SH-SY5Y (cell line): ENCODE measurements around the gene NEDD4L.

Experiments used
- GATA2 ChIP-seq: IDR thresholded peaks from 2 replicates; pipeline ENCODE4 v1.6.1; 2011; ENCODE audit warnings: mild to moderate bottlenecking, low read depth, low read length
- GATA3 ChIP-seq: IDR thresholded peaks from 2 replicates; pipeline ENCODE4 v1.6.1; 2011; ENCODE audit warnings: low read depth, mild to moderate bottlenecking, low read length, moderate library complexity

NEDD4L gene

GRCh38 chr18:58269931-58270330, 225.9 kb downstream of the NEDD4L start:
- no peak for TF ChIP-seq GATA3
- no peak for TF ChIP-seq GATA2

DNA sequence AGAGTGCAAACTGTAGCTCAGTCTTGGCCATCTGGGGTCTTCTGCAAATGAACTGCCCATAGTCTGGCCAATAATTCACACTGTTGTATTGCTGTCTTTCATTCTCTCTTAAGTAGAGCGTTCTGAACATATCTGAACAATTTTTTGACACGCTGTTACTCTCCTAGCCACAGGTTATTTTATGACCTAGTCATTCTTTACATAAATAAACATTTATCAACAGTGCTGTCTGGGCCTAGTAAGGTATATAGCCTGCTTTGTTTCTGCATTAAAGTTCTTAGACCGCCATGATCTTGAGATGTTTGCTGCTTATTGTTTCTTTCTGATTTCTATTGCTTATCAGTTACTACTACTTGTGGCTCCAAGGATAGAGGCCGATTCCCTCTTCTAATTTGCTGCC, 226.4 kb downstream of the NEDD4L start:
- no peak for TF ChIP-seq GATA3
- TF ChIP-seq GATA2, result no peak

GRCh38 chr18:58271770-58272169, 227.7 kb downstream of the NEDD4L start:
- TF ChIP-seq GATA2 (no peak), GATA3 (no peak)

DNA sequence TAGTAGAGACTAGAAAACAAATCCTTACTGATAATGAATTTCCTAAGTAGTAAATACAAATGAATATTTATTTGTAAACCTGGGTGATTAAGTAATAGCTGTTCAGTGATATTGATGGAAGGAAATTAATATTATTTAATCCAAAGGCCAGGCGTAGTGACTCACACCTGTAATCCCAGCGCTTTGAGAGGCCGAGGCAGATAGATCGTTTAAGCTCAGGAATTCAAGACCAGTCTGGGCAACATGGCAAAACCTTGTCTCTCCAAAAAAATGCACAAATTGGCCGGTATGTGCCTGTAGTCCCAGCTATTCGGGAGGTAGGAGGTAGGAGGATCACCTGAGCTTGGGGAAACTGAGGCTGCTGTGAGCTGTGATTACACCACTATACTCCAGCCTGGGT, 228.2 kb downstream of the NEDD4L start:
- TF ChIP-seq GATA2, result no peak
- TF ChIP-seq GATA3, result no peak

GRCh38 chr18:58272779-58273435, 228.9 kb downstream of the NEDD4L start:
- TF ChIP-seq GATA3, result no peak
- no peak for TF ChIP-seq GATA2

DNA sequence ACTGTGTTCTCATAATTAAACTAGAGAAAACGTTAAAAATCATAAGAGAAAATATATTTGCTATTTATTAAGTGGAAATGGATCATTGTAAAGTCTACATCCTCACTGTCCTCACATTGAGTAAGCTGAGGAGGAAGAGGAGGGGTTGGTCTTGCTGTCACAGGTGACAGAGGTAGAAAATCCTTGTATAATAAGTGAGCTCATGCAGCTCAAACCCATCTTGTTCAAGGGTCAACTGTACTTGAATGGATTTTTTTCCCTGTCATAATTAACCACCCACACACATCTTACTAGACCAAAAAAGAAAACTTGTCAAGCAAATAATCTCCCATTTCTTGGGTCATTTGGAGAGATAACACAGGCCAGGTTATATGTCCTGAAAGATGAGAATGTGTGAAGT, 231.2 kb downstream of the NEDD4L start:
- TF ChIP-seq GATA3, result no peak
- no peak for TF ChIP-seq GATA2

DNA sequence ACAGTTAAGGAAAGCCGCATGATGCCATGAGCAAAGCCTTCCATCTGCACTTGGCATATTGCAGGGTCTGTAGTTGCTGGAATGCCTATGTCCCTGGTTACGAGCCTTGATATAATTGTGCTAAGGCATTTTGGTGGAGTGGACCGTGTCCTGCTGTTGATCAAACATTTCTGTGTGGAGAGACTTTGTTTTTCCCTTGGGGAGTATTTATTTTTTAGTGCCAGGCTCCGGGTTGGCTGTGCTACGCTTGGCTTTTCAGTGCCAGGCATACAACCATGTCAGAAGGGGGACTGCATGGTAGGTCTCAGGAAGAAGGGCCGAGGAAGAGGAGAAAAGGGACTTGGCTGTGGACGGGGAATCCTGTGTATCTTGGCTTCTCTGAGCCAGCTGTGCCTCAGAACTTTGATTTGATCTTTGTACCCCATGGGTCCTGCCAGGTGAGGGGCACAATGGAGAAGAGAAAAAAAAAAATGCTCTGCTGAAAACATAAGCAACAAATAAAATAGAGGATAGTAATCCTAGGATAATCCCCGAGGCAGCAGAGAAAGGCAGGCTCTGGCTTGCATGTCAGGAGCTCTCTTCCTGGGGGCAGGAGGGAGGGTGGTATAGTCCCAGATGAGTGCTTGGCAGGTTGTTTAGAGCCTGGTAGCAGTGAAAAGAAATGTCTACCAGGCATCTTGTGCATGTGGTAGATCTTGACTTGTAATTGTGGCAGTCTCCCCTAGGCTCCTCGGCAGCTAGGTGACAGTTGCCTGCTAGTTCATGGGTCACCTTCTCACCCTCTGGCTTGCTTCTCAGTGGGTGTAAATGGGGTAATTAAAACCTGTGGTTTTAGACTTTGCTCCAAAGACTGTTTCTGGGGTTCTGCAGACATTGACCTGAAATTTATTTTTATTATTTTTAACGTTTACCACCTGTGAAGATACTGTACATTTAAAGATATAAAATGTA, 233.0 kb downstream of the NEDD4L start:
- TF ChIP-seq GATA3, result no peak
- TF ChIP-seq GATA2, result no peak

DNA sequence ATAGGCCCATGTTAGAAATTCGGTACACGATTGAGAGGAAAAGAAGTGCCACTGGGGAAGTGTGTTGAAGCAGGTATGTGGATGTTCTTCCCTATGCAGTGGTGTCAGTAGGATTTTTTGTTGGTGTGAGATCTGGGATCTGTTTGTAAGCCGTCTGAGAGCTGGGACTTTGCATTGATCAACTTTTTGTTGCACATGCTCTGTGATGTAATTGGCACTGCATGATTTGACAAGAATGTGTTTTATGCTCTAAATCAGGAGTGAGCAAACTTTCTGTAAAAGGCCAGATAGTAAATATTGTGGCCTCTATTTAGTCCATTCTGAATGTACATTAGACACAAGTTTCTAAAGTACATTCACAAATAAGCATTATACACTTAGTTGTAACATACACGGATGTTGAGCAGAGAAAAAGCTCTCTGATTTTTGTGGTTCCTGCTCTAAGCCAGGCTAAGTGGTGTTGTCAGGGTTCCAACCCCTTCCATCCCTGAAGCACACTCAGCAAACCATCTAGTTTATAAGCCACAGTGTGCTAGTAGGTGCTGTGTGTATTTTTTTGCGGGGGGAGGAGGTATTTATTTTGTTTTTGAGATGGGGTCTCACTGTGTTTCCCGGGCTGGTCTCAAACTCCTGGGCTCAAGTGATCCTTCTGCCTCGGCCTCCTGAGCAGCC, 235.6 kb downstream of the NEDD4L start:
- TF ChIP-seq GATA2 (no peak), GATA3 (no peak)

- TF ChIP-seq GATA3, result no peak
- TF ChIP-seq GATA2, result no peak
These were observed 236.2 kb downstream of the NEDD4L start for GRCh38 chr18:58280191-58280590.

DNA sequence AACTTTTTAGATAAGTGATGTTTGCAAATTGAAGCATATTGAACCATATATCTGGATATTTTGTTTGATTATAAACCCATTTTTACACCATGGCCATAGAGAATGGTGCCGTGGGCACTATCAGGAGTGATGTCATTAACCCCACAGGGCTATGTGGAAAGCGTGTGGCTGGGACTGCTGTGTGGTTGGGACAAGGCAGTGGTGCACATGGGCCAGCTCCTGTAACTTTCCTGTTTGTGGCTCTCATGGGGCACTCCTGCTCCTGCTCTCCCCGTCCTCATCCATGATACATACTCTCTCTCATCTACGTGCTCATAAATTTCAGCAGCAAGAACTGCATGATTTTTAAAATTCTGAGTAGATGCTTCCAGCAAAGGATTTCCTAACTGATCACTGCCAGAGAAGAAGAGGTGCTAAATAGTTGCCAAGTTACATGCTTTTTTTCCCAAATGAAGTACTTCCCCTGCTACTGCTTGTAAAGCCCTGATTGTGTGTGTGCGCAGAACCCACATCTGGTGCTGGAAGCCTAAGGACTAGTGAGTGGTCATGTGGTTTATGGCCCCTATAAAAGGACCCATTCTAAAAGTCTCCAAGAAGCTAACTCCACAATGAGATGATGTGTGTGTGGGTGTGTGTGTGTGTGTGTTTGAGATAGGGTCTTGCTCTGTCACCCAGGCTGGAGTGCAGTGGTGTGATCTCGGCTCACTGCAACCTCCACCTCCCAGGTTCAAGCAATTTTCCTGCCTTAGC, 240.8 kb downstream of the NEDD4L start:
- no peak for TF ChIP-seq GATA3
- TF ChIP-seq GATA2, result no peak

DNA sequence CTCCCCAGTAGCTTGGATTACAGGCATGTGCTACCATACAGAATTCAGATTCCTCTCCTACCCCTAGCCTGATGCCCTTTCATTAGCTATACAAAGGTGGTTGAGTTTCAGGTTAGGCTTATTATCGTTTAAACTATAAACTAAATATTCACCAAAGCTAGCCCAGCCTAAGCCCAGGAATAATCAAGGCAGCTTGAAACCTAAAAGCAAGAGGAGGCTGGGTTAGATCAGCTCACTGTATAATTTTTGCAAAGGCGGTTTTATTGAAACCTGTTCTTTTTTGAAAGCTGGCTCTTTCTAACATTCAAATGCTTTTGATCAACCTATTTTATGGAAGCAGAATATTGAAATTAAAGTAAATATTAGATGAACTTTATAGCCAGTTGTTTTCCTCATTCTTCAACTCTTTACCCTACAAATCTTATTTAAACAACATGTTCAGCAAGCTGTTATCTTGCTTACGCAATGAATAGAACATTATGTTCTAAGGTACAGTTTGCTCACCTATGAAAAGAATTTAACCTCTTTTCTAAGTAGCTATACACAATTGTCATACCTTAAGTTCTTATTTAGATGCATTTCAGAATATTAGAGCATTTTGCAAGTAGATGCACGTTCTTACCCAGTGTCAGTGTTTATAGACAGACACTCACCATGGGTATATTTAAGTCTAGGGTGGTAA, 241.6 kb downstream of the NEDD4L start:
- TF ChIP-seq GATA3, result no peak
- TF ChIP-seq GATA2, result no peak

GRCh38 chr18:58286632-58287352, 242.8 kb downstream of the NEDD4L start:
- TF ChIP-seq GATA3 (no peak), GATA2 (no peak)

- TF ChIP-seq GATA3, result no peak
- TF ChIP-seq GATA2, result no peak
These were observed 243.6 kb downstream of the NEDD4L start for GRCh38 chr18:58287353-58288274.
